GM19324 (cell line): ENCODE data around the gene NLGN1.
"Not testable (repeated sequence)": the region's sequence is repeated elsewhere in the genome, so short reads cannot be mapped to it uniquely, and the experiment has no call there.

Source experiments
- ATAC-seq: cut with Tn5 transposase; IDR thresholded peaks from one replicate; pipeline ENCODE4 v1.9.1; 2021; ENCODE audit warnings: mild to moderate bottlenecking, moderate library complexity; ENCODE audit not compliant: unreplicated experiment, low FRiP score

Gene NLGN1

GRCh38 chr3:173397161-173398110, at the start of gene NLGN1:
Gene NLGN1 (plus strand): TSS chr3:173397744.
- no peak for ATAC-seq

DNA sequence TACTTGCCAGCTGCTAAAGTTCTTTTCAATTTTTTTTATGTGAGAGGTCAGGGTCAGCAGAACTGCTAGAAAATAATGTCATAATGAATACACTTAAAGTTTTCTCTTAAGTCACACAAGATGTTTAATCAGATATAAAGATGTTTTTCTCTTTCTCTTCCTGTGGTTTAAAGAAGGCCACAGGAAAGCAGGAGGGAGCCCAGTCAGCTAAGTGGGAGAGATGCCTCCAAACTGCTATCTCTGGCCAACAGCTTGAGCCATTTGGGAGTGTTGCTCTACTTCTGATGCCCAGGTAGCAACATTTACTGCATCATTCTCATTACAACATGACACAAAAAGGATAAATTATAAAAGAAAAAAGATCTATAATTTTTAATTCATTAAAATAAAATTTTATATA, 45.7 kb upstream of the NLGN1 start:
- no peak for ATAC-seq

DNA sequence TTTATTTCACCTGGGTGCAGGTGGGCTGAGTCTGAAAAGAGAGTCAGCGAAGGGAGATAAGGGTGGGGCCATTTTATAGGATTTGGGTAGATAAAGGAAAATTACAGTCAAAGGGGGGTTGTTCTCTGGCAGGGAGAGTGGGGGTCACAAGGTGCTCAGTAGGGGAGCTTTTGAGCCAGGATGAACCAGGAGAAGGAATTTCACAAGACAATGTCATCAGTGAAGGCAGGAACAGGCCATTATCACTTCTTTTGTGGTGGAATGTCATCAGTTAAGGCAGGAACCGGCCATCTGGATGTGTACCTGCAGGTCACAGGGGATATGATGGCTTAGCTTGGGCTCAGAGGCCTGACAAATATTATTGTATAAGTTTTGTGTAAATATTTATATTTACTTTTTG, 44.4 kb upstream of the NLGN1 start:
- not testable (repeated sequence) for ATAC-seq

GRCh38 chr3:173354124-173354523, 43.4 kb upstream of the NLGN1 start:
- ATAC-seq, result no peak

- ATAC-seq, result no peak
Observed at GRCh38 chr3:173371848-173372487, 25.6 kb upstream of the NLGN1 start.

- no peak for ATAC-seq
Observed at GRCh38 chr3:173380681-173381080, 16.9 kb upstream of the NLGN1 start.

DNA sequence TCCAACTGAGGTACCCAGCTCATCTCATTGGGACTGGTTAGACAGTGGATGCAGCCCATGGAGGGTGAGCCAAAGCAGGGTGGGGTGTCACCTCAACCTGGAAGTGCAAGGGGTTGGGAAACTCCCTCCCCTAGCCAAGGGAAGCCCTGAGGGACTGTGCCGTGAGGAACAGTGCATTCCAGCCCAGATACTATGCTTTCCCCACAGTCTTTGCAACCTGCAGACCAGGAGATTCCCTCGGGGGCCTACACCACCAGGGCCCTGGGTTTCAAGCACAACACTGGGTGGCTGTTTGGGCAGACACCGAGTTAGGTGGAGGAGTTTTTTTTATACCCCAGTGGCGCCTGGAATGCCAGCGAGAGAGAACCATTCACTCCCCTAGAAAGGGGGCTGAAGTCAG, 15.6 kb upstream of the NLGN1 start:
- not testable (repeated sequence) for ATAC-seq

DNA sequence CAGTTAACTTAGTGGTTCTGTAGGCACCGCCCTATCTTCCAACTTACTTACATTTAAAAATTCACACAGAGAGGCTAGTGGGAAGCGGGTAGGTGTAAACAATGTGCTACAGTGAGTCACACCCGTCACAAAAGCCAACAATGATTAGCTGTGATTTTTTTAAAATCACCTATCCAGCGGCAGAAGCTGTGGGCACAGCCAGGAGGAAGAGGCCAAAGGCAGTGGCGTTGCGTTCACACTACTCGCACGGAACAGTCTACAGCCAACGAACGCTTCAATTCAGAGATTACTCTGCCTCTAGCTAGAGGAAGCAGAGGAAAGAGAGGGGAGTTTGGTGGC, 2.5 kb upstream of the NLGN1 start:
- ATAC-seq, result peak; percentile 36

GRCh38 chr3:173395412-173396181, 1.9 kb upstream of the NLGN1 start:
- ATAC-seq, result peak; percentile 88

DNA sequence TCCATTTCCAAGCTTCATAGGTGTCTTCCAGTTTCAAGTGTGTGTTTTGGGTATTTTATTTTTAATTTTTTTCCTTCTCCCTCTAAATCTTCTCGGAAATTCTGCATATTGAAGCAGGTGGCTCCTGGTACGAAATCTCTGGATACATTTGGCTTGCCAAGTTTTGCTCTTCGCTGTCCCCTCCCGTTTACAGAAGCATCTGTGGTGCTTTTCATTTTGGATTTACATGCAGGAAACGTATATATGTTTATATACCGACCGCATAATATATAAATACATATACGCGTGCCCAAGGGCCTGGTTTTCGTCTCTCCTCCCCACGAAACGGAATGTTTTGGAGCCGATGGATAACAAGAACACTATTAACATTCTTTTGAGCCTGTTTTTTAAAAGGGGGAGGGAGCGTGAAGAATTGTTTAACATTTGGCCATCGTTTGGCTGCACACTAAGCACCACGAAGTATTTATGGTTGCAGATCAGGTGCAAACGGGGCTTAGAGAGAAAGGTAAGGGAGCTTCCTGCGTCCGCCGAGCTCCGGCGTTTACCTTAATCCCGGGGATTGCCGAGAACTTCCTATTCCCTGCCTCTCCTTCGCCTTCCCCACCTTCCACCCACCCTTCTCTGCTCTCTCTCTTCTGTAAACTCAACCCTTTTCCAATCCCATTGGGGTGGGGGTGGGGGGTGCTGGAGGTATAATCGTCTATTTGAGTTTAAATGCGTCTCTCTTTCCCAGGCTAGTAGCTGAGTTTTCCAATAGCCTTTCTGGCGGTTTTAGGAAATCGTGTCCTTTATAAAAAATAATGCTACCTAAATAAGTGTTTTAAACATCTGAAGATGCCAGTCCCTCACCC, 1.1 kb upstream of the NLGN1 start:
- no peak for ATAC-seq

GRCh38 chr3:173398111-173398479, 551 bp downstream of the NLGN1 start:
- no peak for ATAC-seq

DNA sequence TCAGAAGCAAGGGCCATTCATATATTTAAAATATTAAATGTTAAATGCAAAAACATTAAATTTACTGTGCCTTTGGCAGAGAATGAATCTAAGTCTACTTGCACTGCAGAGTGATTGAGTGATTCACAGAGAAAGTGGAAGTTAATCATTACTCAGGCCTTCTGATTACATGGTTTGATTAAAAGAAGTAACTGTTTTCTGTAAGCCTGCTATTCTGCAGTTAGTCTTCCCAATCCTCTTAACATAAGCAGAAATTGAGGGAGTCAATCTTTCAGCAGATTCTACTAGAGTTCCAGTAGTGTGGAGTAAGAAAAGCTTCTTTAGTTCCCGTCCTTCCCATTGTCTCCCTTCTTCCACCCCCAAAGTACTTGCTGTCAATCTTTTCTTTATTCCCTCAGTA, 1.5 kb downstream of the NLGN1 start:
- ATAC-seq, result no peak

- ATAC-seq, result no peak
Observed at GRCh38 chr3:173401369-173401768, 3.8 kb downstream of the NLGN1 start.

- ATAC-seq, result no peak
Observed at GRCh38 chr3:173402656-173403055, 5.1 kb downstream of the NLGN1 start.

DNA sequence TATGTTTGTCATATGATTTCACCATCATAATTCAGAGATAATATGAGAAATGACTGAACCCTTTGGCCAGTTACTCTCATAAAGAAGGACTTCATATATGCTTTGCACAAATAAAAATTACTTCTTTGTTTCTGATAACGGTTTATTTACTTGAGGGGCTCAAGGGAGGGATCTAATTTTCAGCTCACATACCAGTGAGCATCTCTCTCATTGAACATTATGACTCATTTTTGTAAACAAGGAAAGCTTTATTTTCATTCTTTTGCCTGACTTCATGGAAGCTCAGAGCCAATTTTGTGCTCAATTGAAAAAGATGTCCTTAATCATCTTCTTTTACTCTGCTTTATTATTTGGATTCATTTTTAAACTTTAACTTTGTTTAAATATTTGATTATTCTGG, 5.8 kb downstream of the NLGN1 start:
- ATAC-seq, result no peak

DNA sequence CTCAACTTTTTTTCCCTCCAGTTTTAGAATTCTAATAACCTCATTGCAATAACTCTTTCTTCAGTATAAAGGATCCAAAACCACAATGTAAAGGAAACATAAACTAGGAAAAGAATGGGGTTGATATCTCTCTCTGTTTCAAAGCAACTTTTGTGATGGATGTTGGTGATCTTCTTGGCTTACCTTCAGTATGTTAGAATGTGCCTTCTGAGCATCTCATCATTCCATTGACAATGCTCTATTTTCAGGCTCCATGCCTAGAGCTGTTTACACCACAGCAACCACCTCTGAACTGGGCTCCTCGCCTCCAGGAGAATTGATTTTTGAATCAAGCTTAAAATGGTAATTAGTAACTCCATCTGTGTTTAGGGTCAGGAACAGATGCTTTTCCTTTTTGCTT, 6.6 kb downstream of the NLGN1 start:
- no peak for ATAC-seq

- no peak for ATAC-seq
Observed at GRCh38 chr3:173410436-173410835, 12.9 kb downstream of the NLGN1 start.

- no peak for ATAC-seq
Observed at GRCh38 chr3:173410849-173411248, 13.3 kb downstream of the NLGN1 start.

DNA sequence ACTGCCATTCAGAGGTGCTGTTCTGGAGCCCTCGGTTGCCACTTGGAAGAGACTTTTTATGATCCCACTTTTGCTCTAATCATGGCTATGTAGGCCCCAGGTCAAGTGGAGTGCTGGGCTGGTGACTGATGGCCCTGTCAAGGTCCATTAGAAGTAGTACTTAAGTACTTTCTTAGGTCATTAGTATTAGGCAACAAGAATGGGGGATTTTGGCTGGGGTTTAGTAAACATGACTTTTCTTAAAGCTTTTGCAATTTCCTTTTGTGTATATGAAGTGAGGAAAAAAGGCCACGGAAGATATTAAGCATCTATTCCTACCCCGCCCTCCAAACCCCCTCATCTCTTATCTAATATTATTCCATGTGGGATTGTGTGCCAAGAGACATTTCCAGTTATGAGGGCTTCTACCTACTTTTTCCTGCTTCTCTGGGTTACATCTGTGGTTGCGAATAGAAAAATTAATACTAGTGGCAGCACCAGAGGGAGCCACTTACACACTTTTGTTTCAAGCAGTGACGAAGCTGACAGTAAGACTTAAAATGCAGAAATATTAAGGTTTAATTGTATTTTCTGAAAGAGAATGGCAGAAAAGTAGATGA, 13.9 kb downstream of the NLGN1 start:
- no peak for ATAC-seq

- ATAC-seq, result no peak
Observed at GRCh38 chr3:173416070-173416469, 18.5 kb downstream of the NLGN1 start.
